ENCODE measurements around the gene ALG14. TPM values are rescaled to one million over a fixed set of nuclear protein-coding genes. Genes with fewer than 3 reads are reported as not detected.

Gene ALG14
- total and polyA plus RNA-seq, 2 of the 4 experiments (the other 2 are of a cell fraction) = 1.7 to 2.0 TPM

DNA sequence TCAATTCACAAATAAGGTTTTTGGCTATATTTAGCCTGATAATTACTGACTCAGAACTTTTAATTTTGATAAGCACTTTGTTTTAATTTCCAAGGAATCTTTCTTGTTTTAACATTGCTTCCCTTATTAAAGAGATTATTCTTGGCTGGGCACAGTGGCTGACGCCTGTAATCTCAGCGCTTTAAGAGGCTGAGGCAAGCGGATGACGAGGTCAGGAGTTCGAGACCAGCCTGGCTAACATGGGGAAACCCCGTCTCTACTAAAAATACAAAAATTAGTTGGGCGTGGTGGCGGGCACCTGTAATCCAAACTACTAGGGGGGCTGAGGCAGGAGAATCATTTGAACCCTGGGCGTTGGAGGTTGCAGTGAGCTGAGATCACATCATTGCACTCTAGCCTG is 13.8 kb downstream of the ALG14 start:
- no peaks in the 10 kb centered on the region for H3K27me3 ChIP-seq (ENCODE audit: control insufficient read depth, insufficient read depth, low read length)
- H3K9ac ChIP-seq (ENCODE audit: low read depth, low read length) = no peak overlapping the region
- H2BK120ac ChIP-seq (ENCODE audit: low read depth, low read length) = no peak overlapping the region
- no peak overlapping the region for H2BK15ac ChIP-seq (ENCODE audit: low read depth, low read length)
- no peaks in the 10 kb centered on the region for H3K36me3 ChIP-seq (ENCODE audit: control insufficient read depth, insufficient read depth, low read length)
- H3K56ac ChIP-seq (ENCODE audit: extremely low read depth, insufficient read depth, low read length) = no peak overlapping the region
- H3K27ac ChIP-seq (ENCODE audit: insufficient read depth, low read length) = no peak overlapping the region
- H3K18ac ChIP-seq (ENCODE audit: low read depth, low read length) = no peak overlapping the region
- H3K4ac ChIP-seq (ENCODE audit: low read depth, low read length) = no peak overlapping the region
- H4K8ac ChIP-seq (ENCODE audit: low read depth in 2 of 2, low read length in 2 of 2) = no peak overlapping the region
- no peaks in the 10 kb centered on the region for H4K20me1 ChIP-seq (ENCODE audit: insufficient read depth, low read length)
- H4K91ac ChIP-seq (ENCODE audit: insufficient read depth, low read depth, low read length) = no peak overlapping the region
- no peak overlapping the region for H4K5ac ChIP-seq (ENCODE audit: low read depth, low read length)
- no peak overlapping the region for H3K14ac ChIP-seq (replicated peaks; ENCODE audit: low read depth, low read length)
- intact Hi-C loops (cut with micrococcal nuclease) = no loop called here
- ATAC-seq (ENCODE audit: low read depth) = no peak
- in situ Hi-C loops (cut with MboI; ENCODE audit: low sequenced_read_pairs) = no loop called here
- DNase-seq = no peak
- dilution Hi-C loops (cut with HindIII; ENCODE audit: low sequenced_read_pairs, unreplicated experiment) = no loop called here
- H2AK5ac ChIP-seq (ENCODE audit: low read depth, low read length) = no peak overlapping the region
- H2BK20ac ChIP-seq (ENCODE audit: low read depth, low read length) = no peak overlapping the region
- no peaks in the 10 kb centered on the region for H3K79me1 ChIP-seq (ENCODE audit: low read depth in 1 of 2, low read length in 2 of 2)
- no peaks in the 10 kb centered on the region for H3K9me1 ChIP-seq (ENCODE audit: insufficient read depth, low read length)
- H3K9me3 ChIP-seq (ENCODE audit: control insufficient read depth, insufficient read depth, low read length) = no peaks in the 10 kb centered on the region
- WGBS, 2 experiments (ENCODE audit: extremely low coverage in 2 of 2, insufficient read length in 1 of 2) = 100% methylated on average over 1 of the region's 9 CpGs; no CpG with 5 or more reads in 1 of the 2 experiments
- ChIA-PET POLR2A (ENCODE audit: unreplicated experiment) (no interaction called here), CTCF (no interaction called here)
- H2AK9ac ChIP-seq (replicated peaks; ENCODE audit: low read depth, low read length, poor library complexity) = no peak overlapping the region
- no peak overlapping the region for H2BK5ac ChIP-seq (ENCODE audit: low read depth, low read length, poor library complexity, severe bottlenecking)
- TF ChIP-seq RCOR1 (IDR thresholded peaks at IDR 0.05; ENCODE audit: insufficient replicate concordance, low read length) = no peak
- TF ChIP-seq, protein P1, sequence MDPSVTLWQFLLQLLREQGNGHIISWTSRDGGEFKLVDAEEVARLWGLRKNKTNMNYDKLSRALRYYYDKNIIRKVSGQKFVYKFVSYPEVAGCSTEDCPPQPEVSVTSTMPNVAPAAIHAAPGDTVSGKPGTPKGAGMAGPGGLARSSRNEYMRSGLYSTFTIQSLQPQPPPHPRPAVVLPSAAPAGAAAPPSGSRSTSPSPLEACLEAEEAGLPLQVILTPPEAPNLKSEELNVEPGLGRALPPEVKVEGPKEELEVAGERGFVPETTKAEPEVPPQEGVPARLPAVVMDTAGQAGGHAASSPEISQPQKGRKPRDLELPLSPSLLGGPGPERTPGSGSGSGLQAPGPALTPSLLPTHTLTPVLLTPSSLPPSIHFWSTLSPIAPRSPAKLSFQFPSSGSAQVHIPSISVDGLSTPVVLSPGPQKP (IDR thresholded peaks at IDR 0.05; ENCODE audit: borderline replicate concordance, low read depth, low read length) = no peak
- TF ChIP-seq NFE2L2 (IDR thresholded peaks at IDR 0.05; ENCODE audit: low read depth, low read length) = no peak
- TF ChIP-seq POLR2A (IDR thresholded peaks at IDR 0.05; ENCODE audit: low read depth, low read length) = no peak
- no peak for TF ChIP-seq MAZ (IDR thresholded peaks at IDR 0.05; ENCODE audit: borderline replicate concordance, low read depth, low read length)
- TF ChIP-seq, protein P2, sequence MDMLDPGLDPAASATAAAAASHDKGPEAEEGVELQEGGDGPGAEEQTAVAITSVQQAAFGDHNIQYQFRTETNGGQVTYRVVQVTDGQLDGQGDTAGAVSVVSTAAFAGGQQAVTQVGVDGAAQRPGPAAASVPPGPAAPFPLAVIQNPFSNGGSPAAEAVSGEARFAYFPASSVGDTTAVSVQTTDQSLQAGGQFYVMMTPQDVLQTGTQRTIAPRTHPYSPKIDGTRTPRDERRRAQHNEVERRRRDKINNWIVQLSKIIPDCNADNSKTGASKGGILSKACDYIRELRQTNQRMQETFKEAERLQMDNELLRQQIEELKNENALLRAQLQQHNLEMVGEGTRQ (IDR thresholded peaks at IDR 0.05; ENCODE audit: low read depth, low read length) = no peak
- no peak for TF ChIP-seq SMC3 (IDR thresholded peaks at IDR 0.05; ENCODE audit: low read depth, low read length)
- TF ChIP-seq RFX5 (IDR thresholded peaks at IDR 0.05; ENCODE audit: low read depth, low read length) = no peak
- no peak for TF ChIP-seq CHD1 (IDR thresholded peaks at IDR 0.05; ENCODE audit: low read depth, low read length)
- no peak for TF ChIP-seq CEBPB (IDR thresholded peaks at IDR 0.05; ENCODE audit: low read depth, low read length)
- TF ChIP-seq, protein P3, sequence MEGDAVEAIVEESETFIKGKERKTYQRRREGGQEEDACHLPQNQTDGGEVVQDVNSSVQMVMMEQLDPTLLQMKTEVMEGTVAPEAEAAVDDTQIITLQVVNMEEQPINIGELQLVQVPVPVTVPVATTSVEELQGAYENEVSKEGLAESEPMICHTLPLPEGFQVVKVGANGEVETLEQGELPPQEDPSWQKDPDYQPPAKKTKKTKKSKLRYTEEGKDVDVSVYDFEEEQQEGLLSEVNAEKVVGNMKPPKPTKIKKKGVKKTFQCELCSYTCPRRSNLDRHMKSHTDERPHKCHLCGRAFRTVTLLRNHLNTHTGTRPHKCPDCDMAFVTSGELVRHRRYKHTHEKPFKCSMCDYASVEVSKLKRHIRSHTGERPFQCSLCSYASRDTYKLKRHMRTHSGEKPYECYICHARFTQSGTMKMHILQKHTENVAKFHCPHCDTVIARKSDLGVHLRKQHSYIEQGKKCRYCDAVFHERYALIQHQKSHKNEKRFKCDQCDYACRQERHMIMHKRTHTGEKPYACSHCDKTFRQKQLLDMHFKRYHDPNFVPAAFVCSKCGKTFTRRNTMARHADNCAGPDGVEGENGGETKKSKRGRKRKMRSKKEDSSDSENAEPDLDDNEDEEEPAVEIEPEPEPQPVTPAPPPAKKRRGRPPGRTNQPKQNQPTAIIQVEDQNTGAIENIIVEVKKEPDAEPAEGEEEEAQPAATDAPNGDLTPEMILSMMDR (conservative IDR thresholded peaks at IDR 0.05; ENCODE audit: low read depth, low read length) = no peak
- TF ChIP-seq MAFK (IDR thresholded peaks at IDR 0.05; ENCODE audit: low read depth, low read length) = no peak
- no peak for TF ChIP-seq BHLHE40 (IDR thresholded peaks at IDR 0.05; ENCODE audit: low read depth, low read length)
- TF ChIP-seq RAD21 (IDR thresholded peaks at IDR 0.05; ENCODE audit: low read length) = no peak
- no peak for TF ChIP-seq FOS (IDR thresholded peaks at IDR 0.05; ENCODE audit: low read depth, low read length)
- no peak for TF ChIP-seq MXI1 (IDR thresholded peaks at IDR 0.05; ENCODE audit: borderline replicate concordance, low read depth, low read length)
- H3K4me3 ChIP-seq (ENCODE audit: insufficient read depth, low read depth, low read length) = no peak overlapping the region
- BruUV-seq (replicated peaks) = no TSS peak
- H3K23ac ChIP-seq (ENCODE audit: low read depth, low read length) = no peak overlapping the region
- no peak overlapping the region for H3K4me2 ChIP-seq (ENCODE audit: low read depth, low read length)
- no peaks in the 10 kb centered on the region; the same call in 1 of the 2 replicates for H3K4me1 ChIP-seq (ENCODE audit: control insufficient read depth, insufficient read depth, low read length)
- no peak overlapping the region for H2AFZ ChIP-seq (replicated peaks; ENCODE audit: low read length, poor library complexity)
